ENCODE measurements around the gene C10orf105. TPM values are rescaled to one million over a fixed set of nuclear protein-coding genes. Genes with fewer than 3 reads are reported as not detected.

Gene C10orf105
- total RNA-seq, 2 experiments from 2014 or later = 0.25 to 0.36 TPM

GRCh38 chr10:71701496-71702132 lies 18.0 kb downstream of the C10orf105 start:
- Histone ChIP-seq H3K27ac (ENCODE audit: low read depth in 1 of 2, low read length in 2 of 2) (no peak overlapping the region), H3K27me3 (ENCODE audit: control insufficient read depth in 1 of 2, insufficient read depth in 2 of 2, low read length in 2 of 2) (no peaks in the 10 kb centered on the region), H3K36me3 (ENCODE audit: insufficient read depth, low read length) (no peaks in the 10 kb centered on the region), H3K4me1 (ENCODE audit: insufficient read depth, low read length) (peaks cover 38% of the 10 kb centered on the region), H3K4me3 (ENCODE audit: low read length) (no peak overlapping the region), H3K9me3 (ENCODE audit: control insufficient read depth in 1 of 2, insufficient read depth in 1 of 2, low read length in 2 of 2) (no peaks in the 10 kb centered on the region)
- DNase-seq (no peak), ATAC-seq (ENCODE audit: poor library complexity) (no peak)
- no peak overlapping the region for H3K27ac Mint-ChIP-seq
- no peak overlapping the region for H3K4me3 Mint-ChIP-seq
- POLR2A ChIA-PET = no interaction called here
- CTCF ChIA-PET = no interaction called here
- H3K9me3 Mint-ChIP-seq = no peaks in the 10 kb centered on the region
- peaks cover 9% of the 10 kb centered on the region for H3K4me1 Mint-ChIP-seq (ENCODE audit: low read depth)
- H3K36me3 Mint-ChIP-seq (ENCODE audit: low read depth) = no peaks in the 10 kb centered on the region
- H3K27me3 Mint-ChIP-seq = no peaks in the 10 kb centered on the region
- TF ChIP-seq, protein P1, sequence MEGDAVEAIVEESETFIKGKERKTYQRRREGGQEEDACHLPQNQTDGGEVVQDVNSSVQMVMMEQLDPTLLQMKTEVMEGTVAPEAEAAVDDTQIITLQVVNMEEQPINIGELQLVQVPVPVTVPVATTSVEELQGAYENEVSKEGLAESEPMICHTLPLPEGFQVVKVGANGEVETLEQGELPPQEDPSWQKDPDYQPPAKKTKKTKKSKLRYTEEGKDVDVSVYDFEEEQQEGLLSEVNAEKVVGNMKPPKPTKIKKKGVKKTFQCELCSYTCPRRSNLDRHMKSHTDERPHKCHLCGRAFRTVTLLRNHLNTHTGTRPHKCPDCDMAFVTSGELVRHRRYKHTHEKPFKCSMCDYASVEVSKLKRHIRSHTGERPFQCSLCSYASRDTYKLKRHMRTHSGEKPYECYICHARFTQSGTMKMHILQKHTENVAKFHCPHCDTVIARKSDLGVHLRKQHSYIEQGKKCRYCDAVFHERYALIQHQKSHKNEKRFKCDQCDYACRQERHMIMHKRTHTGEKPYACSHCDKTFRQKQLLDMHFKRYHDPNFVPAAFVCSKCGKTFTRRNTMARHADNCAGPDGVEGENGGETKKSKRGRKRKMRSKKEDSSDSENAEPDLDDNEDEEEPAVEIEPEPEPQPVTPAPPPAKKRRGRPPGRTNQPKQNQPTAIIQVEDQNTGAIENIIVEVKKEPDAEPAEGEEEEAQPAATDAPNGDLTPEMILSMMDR (IDR thresholded peaks at IDR 0.05) = no peak
- intact Hi-C loops (cut with DNase I, micrococcal nuclease) = no loop called here

- Histone ChIP-seq H3K9me3 (ENCODE audit: control insufficient read depth in 1 of 2, insufficient read depth in 1 of 2, low read length in 2 of 2) (no peaks in the 10 kb centered on the region), H3K4me3 (ENCODE audit: low read length) (no peak overlapping the region), H3K27ac (ENCODE audit: low read depth in 1 of 2, low read length in 2 of 2) (no peak overlapping the region), H3K36me3 (ENCODE audit: insufficient read depth, low read length) (no peaks in the 10 kb centered on the region), H3K27me3 (ENCODE audit: control insufficient read depth in 1 of 2, insufficient read depth in 2 of 2, low read length in 2 of 2) (no peaks in the 10 kb centered on the region), H3K4me1 (ENCODE audit: insufficient read depth, low read length) (peaks cover 46% of the 10 kb centered on the region)
- ATAC-seq (ENCODE audit: poor library complexity) = no peak
- CTCF ChIA-PET = no interaction called here
- Mint-ChIP-seq H3K27ac (no peak overlapping the region), H3K4me1 (ENCODE audit: low read depth) (peaks cover 12% of the 10 kb centered on the region), H3K9me3 (no peaks in the 10 kb centered on the region), H3K27me3 (no peaks in the 10 kb centered on the region), H3K36me3 (ENCODE audit: low read depth) (no peaks in the 10 kb centered on the region), H3K4me3 (no peak overlapping the region)
- DNase-seq = no peak
- TF ChIP-seq, protein P1 (IDR thresholded peaks at IDR 0.05) = no peak
- intact Hi-C loops (cut with DNase I, micrococcal nuclease) = no loop called here
- POLR2A ChIA-PET = no interaction called here
Measured at GRCh38 chr10:71700731-71701368, 18.7 kb downstream of the C10orf105 start.

DNA sequence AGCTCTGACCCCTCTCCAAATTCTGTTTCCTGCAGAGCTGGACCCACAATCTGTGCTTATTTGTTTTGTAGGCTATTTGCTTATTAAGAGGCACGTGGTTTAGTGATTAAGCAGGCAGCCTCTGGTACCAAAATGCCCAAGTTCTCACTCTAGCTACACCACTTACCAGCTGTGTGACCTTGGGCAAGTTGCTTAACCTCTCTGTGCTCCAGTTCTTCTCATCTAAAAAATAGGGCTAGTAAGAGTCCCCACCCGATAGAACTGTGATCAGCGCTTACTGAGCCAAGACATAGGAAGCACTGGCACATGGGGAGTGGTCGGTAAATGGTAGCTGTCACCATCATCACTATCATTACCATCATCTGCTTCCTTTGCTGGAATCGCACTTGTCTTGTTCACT lies 20.8 kb downstream of the C10orf105 start:
- no peak overlapping the region for H3K4me3 Mint-ChIP-seq
- CTCF ChIA-PET = interaction anchor here (0.6 to 3.8 kb wide), 4 partner anchors 9 to 79 kb away, joined by 3 to 26 read pairs (median 4); partner anchors contain the start of gene VSIR

More for the DNA sequence above, 20.8 kb downstream of the C10orf105 start:
- no peaks in the 10 kb centered on the region for H3K27me3 ChIP-seq (ENCODE audit: control insufficient read depth in 1 of 2, insufficient read depth in 2 of 2, low read length in 2 of 2)
- no peaks in the 10 kb centered on the region for H3K27me3 Mint-ChIP-seq
- ATAC-seq (ENCODE audit: poor library complexity) (no peak), DNase-seq (peak in 1 of 14 experiments; percentile 8)
- POLR2A ChIA-PET = interaction anchor here (2.9 kb wide), 1 partner anchor 75 kb away, joined by 20 read pairs; the partner anchor contains the start of gene VSIR
- no peak overlapping the region for H3K27ac Mint-ChIP-seq
- TF ChIP-seq, protein P1 (IDR thresholded peaks at IDR 0.05) = no peak
- H3K4me1 ChIP-seq (ENCODE audit: insufficient read depth, low read length) = peaks cover 67% of the 10 kb centered on the region
- no peak overlapping the region for H3K27ac ChIP-seq (ENCODE audit: low read depth in 1 of 2, low read length in 2 of 2)
- no peaks in the 10 kb centered on the region for H3K9me3 Mint-ChIP-seq
- H3K36me3 Mint-ChIP-seq (ENCODE audit: low read depth) = no peaks in the 10 kb centered on the region
- intact Hi-C loops (cut with DNase I, micrococcal nuclease) = no loop called here
- peaks cover 25% of the 10 kb centered on the region for H3K4me1 Mint-ChIP-seq (ENCODE audit: low read depth)
- H3K36me3 ChIP-seq (ENCODE audit: insufficient read depth, low read length) = no peaks in the 10 kb centered on the region
- no peaks in the 10 kb centered on the region for H3K9me3 ChIP-seq (ENCODE audit: control insufficient read depth in 1 of 2, insufficient read depth in 1 of 2, low read length in 2 of 2)
- no peak overlapping the region for H3K4me3 ChIP-seq (ENCODE audit: low read length)
